Colonic mucosa (tissue), 4 donors: ENCODE data around the gene BRD7. TPM values are rescaled to one million over a fixed set of nuclear protein-coding genes. Genes with fewer than 3 reads are reported as not detected.

Source experiments
- DNase-seq: peaks from one replicate; pipeline ENCODE4 v3.0.0-alpha.2; 2020
- H3K27ac ChIP-seq: fragments of 200-600 bp; one replicate; pipeline ENCODE4 v1.8.0; 2021
- H3K27me3 ChIP-seq: fragments of 200-600 bp; one replicate; pipeline ENCODE4 v1.8.0; 2021
- H3K36me3 ChIP-seq: fragments of 200-600 bp; one replicate; pipeline ENCODE4 v1.8.0; 2021
- H3K4me1 ChIP-seq: fragments of 200-600 bp; one replicate; pipeline ENCODE4 v1.8.0; 2021; ENCODE audit warnings: mild to moderate bottlenecking
- H3K4me3 ChIP-seq: fragments of 200-600 bp; one replicate; pipeline ENCODE4 v1.8.0; 2021
- H3K9ac ChIP-seq, 2 donors: one replicate each; pipeline ENCODE4 v1.7.0; 2013; ENCODE audit warnings: control low read depth in 2 of 2, low read depth in 2 of 2, low read length in 2 of 2
- H3K9me3 ChIP-seq: fragments of 200-600 bp; one replicate; pipeline ENCODE4 v1.8.0; 2021
- intact Hi-C: fragments of 100-400 bp; cut with DNase I; formaldehyde crosslinking; loops from one replicate; pipeline ENCODE4 v1.14.1; 2022
- total RNA-seq, 2 donors: library from RNA; stranded (reverse); fragmentation: NEBNext Ultra II Directional in 1 of 2; extraction: Animal tissue kit (Norgen Biotek cat#: 25700) in 1 of 2; gene quantifications; one replicate each; pipeline ENCODE4 v1.2.1, GENCODE V29; 2021
- TF ChIP-seq, protein P1 (sequence below): fragments of 200-600 bp; IDR thresholded peaks from one replicate; pipeline ENCODE4 v1.8.0; 2022; ENCODE audit warnings: antibody characterized with exemption, mild to moderate bottlenecking
- donor health status: healthy.
- donor health status: DM: no; HTN: no; CAD: no.
- donor health status: DM: no; HTN: no; CAD: no.

The BRD7 gene
- total RNA-seq, 2 donors from 2014 or later: 69.9 to 76.3 TPM

GRCh38 chr16:50365791-50366575 is 2.8 kb downstream of the BRD7 start:
- H3K4me1 ChIP-seq: peaks cover 7% of the 10 kb centered on the region
- H3K4me3 ChIP-seq: no peak overlapping the region
- H3K36me3 ChIP-seq: peaks cover 4% of the 10 kb centered on the region
- no peaks in the 10 kb centered on the region for H3K9me3 ChIP-seq
- intact Hi-C loops: loop anchor here (10.0 kb wide), 1 partner anchor 121 kb away; no protein-coding TSS in a partner anchor
- TF ChIP-seq, protein P1, sequence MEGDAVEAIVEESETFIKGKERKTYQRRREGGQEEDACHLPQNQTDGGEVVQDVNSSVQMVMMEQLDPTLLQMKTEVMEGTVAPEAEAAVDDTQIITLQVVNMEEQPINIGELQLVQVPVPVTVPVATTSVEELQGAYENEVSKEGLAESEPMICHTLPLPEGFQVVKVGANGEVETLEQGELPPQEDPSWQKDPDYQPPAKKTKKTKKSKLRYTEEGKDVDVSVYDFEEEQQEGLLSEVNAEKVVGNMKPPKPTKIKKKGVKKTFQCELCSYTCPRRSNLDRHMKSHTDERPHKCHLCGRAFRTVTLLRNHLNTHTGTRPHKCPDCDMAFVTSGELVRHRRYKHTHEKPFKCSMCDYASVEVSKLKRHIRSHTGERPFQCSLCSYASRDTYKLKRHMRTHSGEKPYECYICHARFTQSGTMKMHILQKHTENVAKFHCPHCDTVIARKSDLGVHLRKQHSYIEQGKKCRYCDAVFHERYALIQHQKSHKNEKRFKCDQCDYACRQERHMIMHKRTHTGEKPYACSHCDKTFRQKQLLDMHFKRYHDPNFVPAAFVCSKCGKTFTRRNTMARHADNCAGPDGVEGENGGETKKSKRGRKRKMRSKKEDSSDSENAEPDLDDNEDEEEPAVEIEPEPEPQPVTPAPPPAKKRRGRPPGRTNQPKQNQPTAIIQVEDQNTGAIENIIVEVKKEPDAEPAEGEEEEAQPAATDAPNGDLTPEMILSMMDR: no peak
- no peak overlapping the region for H3K27ac ChIP-seq
- no peak overlapping the region for H3K9ac ChIP-seq
- H3K27me3 ChIP-seq: no peaks in the 10 kb centered on the region
- no peak for DNase-seq

DNA sequence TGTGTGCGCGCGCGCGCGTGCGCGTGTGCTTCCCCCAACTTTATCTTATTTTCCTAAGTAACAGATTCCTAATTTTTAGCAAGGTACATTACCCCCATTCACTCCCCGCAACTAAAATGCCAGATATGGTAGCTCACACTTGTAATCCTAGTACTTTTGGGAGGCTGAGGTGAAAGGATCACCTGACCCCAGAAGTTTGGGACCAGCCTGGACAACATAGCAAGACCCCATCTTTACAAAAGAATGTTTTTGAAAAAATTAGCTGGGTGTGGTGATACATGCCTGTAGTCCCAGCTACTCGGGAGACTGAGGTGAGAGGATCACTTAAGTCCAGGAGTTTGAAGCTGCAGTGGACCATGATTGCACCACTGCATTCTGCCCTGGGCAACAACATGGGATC is 5.1 kb downstream of the BRD7 start:
- Histone ChIP-seq H3K4me1 (peaks cover 7% of the 10 kb centered on the region), H3K27ac (no peak overlapping the region), H3K9me3 (no peaks in the 10 kb centered on the region), H3K36me3 (peaks cover 4% of the 10 kb centered on the region), H3K27me3 (no peaks in the 10 kb centered on the region), H3K4me3 (no peak overlapping the region), H3K9ac (no peak overlapping the region)
- DNase-seq: no peak
- TF ChIP-seq, protein P1: no peak
- intact Hi-C loops: loop anchor here (5.0 to 10.0 kb wide), 2 partner anchors 119 to 336 kb away; partner anchors contain the start of gene CNEP1R1

DNA sequence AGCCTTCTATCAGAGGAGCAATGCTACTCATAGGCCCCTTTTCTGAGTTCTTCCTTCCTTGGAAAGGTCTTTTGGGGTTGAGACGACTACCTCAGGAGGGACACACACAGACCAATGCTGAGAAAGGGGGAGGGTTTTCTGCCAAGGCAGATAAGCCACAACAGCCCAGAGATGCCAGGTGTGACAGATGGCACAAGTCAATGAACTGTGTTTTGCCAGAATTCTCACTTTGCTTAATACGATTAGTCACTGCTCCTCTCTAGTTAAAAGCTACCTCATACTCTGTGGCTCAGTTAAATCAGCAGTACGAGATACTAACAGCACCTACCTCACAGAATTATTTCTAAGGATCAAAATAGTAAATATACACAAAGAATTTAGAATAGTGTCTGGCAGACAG is 8.0 kb downstream of the BRD7 start:
- DNase-seq: no peak
- Histone ChIP-seq H3K4me1 (no peaks in the 10 kb centered on the region), H3K4me3 (no peak overlapping the region), H3K36me3 (no peaks in the 10 kb centered on the region), H3K9ac (no peak overlapping the region), H3K27me3 (no peaks in the 10 kb centered on the region), H3K27ac (no peak overlapping the region), H3K9me3 (no peaks in the 10 kb centered on the region)
- intact Hi-C loops: loop anchor here (5.0 to 10.0 kb wide), 2 partner anchors 116 to 333 kb away; partner anchors contain the start of gene CNEP1R1
- TF ChIP-seq, protein P1: no peak

GRCh38 chr16:50360033-50360778 is 8.6 kb downstream of the BRD7 start:
- H3K4me1 ChIP-seq: no peaks in the 10 kb centered on the region
- no peaks in the 10 kb centered on the region for H3K27me3 ChIP-seq
- H3K27ac ChIP-seq: no peak overlapping the region
- no peaks in the 10 kb centered on the region for H3K9me3 ChIP-seq
- TF ChIP-seq, protein P1: no peak
- no peak for DNase-seq
- H3K9ac ChIP-seq: no peak overlapping the region
- H3K36me3 ChIP-seq: no peaks in the 10 kb centered on the region
- no peak overlapping the region for H3K4me3 ChIP-seq
- intact Hi-C loops: loop anchor here (5.0 to 10.0 kb wide), 2 partner anchors 115 to 333 kb away; partner anchors contain the start of gene CNEP1R1

DNA sequence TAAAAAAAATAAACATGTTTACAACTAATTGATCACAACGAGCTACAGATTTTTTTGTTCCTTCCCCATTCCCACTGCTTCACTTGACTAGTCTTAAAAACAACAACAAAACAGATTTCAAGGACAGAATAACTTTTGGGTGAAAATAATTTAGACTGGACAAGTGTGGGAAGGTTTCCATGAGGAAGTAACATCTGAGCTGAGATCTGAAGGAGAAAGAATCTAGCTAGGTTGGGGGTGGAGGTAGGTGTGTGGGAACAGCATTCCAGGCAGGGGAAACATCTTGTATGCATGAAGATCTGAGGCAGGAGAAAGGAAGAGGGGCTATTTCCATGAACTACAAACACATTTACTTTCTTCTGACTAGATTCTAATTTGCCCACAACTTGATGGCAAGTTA is 9.2 kb downstream of the BRD7 start:
- no peaks in the 10 kb centered on the region for H3K27me3 ChIP-seq
- intact Hi-C loops: loop anchor here (5.0 to 10.0 kb wide), 3 partner anchors 115 to 332 kb away; partner anchors contain the start of gene CNEP1R1
- no peaks in the 10 kb centered on the region for H3K9me3 ChIP-seq
- no peak overlapping the region for H3K4me3 ChIP-seq
- TF ChIP-seq, protein P1: no peak
- no peak for DNase-seq
- H3K36me3 ChIP-seq: no peaks in the 10 kb centered on the region
- no peak overlapping the region for H3K27ac ChIP-seq
- no peaks in the 10 kb centered on the region for H3K4me1 ChIP-seq
- no peak overlapping the region for H3K9ac ChIP-seq
